Skin epidermis (tissue), 12 donors: ENCODE results near the gene SLC14A1.

ENCODE experiments used
- H3K27ac ChIP-seq, 21 experiments: fragments of 200-600 bp; sonication (generic) in 11 of 21; one replicate each; pipeline ENCODE4 v1.5.0; 2020; ENCODE audit warnings: mild to moderate bottlenecking in 3 of 21, inconsistent platforms in 2 of 21, moderate library complexity in 2 of 21
- H3K4me3 ChIP-seq, 7 experiments: fragments of 200-600 bp; sonication (generic) in 2 of 7; one replicate each; pipeline ENCODE4 v1.5.0; 2020; ENCODE audit warnings: inconsistent platforms in 2 of 7, mild to moderate bottlenecking in 2 of 7, moderate library complexity in 1 of 7

The SLC14A1 gene

GRCh38 chr18:45786941-45787340 is 63.0 kb downstream of the SLC14A1 start:
- Histone ChIP-seq H3K4me3 (no peak overlapping the region), H3K27ac (no peak overlapping the region)

- Histone ChIP-seq H3K4me3 (no peak overlapping the region), H3K27ac (no peak overlapping the region)
These were observed 63.4 kb downstream of the SLC14A1 start for GRCh38 chr18:45787346-45787745.

DNA sequence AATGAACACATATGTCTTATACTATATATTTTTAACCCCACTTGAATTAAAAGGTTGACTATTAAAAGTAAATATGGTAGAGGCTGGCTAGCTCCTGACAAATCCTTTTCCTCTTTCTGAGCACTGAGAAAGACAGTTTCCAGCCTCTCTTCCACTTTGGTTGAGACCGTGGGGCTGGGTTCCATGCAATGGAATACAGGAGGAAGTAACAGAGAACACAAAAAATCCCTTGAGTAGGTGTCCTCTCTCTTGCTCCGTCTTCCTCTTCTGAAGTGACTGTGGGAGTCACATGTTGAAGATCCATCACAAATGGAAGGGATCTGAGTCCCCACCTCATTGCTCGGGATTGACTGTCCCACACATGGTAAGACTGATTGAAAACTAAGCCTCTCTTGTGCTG is 64.9 kb downstream of the SLC14A1 start:
- no peak overlapping the region for H3K4me3 ChIP-seq
- H3K27ac ChIP-seq: no peak overlapping the region

- H3K4me3 ChIP-seq: no peak overlapping the region
- peak overlapping the region in 4 of 21 experiments; percentile 5 to 65 (median 36) for H3K27ac ChIP-seq
These were observed 68.7 kb downstream of the SLC14A1 start for GRCh38 chr18:45792506-45793263.

GRCh38 chr18:45793264-45793965 is 69.4 kb downstream of the SLC14A1 start:
- peak overlapping the region in 7 of 21 experiments; percentile 31 to 65 (median 42) for H3K27ac ChIP-seq

DNA sequence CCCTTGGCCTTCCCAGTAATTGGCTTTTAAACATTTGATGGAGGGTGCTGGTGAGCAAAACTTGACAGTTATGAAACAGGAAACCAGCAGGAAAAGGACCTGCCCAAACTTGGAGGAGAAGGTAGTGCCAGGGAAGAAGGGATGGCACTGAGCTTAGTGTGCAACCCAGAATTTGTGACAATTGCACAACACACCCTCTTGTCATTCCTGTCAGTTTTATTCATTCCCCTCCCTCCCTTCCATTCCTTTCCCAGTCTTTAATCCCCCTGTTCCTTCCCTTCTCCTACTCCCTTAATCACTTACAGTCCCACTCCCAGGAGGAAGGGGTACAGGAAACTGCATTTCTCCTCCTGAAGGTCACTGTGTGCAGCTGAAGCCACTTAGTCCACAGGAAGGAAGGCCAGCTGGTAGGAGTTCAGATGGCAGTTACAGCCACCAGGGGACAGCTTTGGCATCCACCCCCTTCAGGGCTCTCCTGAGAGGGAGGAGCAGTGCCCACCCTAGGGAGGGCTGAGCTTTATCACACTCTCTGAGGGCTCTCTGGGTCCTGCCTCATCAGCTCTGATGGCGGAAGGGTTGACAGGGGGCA is 77.5 kb downstream of the SLC14A1 start:
- H3K27ac ChIP-seq: peak overlapping the region in 3 of 21 experiments; percentile 6 to 59 (median 17)
- H3K4me3 ChIP-seq: no peak overlapping the region

More at GRCh38 chr18:45793264-45793965, 69.4 kb downstream of the SLC14A1 start:
- no peak overlapping the region for H3K4me3 ChIP-seq
